Measurements from ENCODE around the gene TNFSF12. TPM values are rescaled to one million over a fixed set of nuclear protein-coding genes. Genes with fewer than 3 reads are reported as not detected.

TNFSF12 gene
- total and polyA plus RNA-seq, 9 of the 15 experiments (the other 6 are each of a cell fraction or from before 2014, with no cell fraction given), result 0.03 to 0.95 (median 0.19) TPM; not detected in 3

GRCh38 chr17:7579001-7579833 lies 30.4 kb downstream of the TNFSF12 start, which contains the start of gene CD68 (continued):
- TF ChIP-seq DEAF1 (CRISPR knock-in tag; IDR thresholded peaks at IDR 0.05) (no peak), KDM5B (IDR thresholded peaks at IDR 0.05; ENCODE audit: insufficient replicate concordance, low read depth, low read length) (peak; percentile 22), POLR2AphosphoS5 (IDR thresholded peaks at IDR 0.05; ENCODE audit: control insufficient read depth, insufficient read depth, low read depth, low read length) (peak; percentile 93), RBM14 (IDR thresholded peaks at IDR 0.05; ENCODE audit: borderline replicate concordance, insufficient read depth, low read depth, low read length) (no peak), NR2C2 (CRISPR knock-in tag; IDR thresholded peaks at IDR 0.05) (no peak), NR2C2 (tag; IDR thresholded peaks at IDR 0.05) (0 out of 2 replicates have a peak, but pooled peaks have one; percentile 42), KDM1A (IDR thresholded peaks at IDR 0.05) (no peak), RBBP5 (IDR thresholded peaks at IDR 0.05; ENCODE audit: borderline replicate concordance, insufficient read depth, low read length, poor library complexity, severe bottlenecking) (peak; percentile 13), ZBTB40 (IDR thresholded peaks at IDR 0.05) (peak; percentile 55), ZBTB40 (CRISPR knock-in tag; IDR thresholded peaks at IDR 0.05) (no peak), DLX4 (CRISPR knock-in tag; IDR thresholded peaks at IDR 0.05) (no peak), ZSCAN32 (CRISPR knock-in tag; IDR thresholded peaks at IDR 0.05) (peak; percentile 23; the same call in 1 of the 2 replicates), CHD2 (IDR thresholded peaks at IDR 0.05; ENCODE audit: low read depth, low read length) (peak; percentile 48)
- TF ChIP-seq, protein P1, sequence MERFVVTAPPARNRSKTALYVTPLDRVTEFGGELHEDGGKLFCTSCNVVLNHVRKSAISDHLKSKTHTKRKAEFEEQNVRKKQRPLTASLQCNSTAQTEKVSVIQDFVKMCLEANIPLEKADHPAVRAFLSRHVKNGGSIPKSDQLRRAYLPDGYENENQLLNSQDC (CRISPR knock-in tag; IDR thresholded peaks at IDR 0.05), result no peak
